Stimulated activated CD8-positive, alpha-beta memory T cell treated with anti-CD3 and anti-CD28 coated beads, Interleukin-7, amount 100 ng/mL, for 48 hours (primary cell): ENCODE data around the gene LAMTOR2.

ENCODE experiments used
- DNase-seq, 2 donors: peaks; one replicate each; pipeline ENCODE4 v3.0.0-alpha.2; 2020; ENCODE audit warnings: low read depth in 1 of 2; ENCODE audit errors: extremely low read depth in 1 of 2

The LAMTOR2 gene

DNA sequence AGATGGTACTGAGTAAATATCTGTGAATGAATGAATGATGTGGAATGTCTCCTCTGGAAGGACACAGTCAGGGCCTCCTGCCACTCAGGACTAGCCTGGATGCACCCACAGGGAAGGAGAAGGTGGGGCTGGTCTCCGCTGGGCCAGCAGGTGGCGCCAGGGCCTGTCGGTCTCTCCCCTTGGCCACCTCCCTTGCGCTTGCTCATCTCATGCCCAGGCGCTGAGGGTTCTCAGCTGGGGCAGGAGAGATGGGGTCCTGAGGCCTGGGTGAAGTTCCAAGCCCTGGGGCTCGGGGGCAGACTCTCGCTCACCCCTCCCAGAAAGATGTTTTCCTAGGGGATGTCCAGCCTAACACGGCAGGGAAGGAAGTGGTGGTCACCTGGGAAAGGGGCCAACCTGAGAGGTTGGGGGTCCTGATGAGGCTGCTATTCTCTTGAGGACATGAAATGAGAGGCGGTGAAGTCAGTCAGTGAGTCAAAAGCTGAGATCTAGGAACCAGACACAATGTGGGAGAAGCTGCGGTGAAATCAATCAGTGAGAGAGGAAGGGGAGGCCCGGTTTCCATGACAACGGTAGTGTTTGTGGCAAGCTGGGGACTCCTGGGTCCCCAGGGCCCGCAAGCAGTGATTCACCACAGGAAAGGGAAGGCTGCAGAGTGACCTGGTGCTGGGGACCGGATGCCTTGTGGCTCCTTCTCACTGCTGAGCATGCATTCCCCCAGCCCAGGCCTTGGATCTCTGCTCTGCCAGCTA, 42.2 kb downstream of the LAMTOR2 start:
- DNase-seq = peak; percentile 79 to 95

DNA sequence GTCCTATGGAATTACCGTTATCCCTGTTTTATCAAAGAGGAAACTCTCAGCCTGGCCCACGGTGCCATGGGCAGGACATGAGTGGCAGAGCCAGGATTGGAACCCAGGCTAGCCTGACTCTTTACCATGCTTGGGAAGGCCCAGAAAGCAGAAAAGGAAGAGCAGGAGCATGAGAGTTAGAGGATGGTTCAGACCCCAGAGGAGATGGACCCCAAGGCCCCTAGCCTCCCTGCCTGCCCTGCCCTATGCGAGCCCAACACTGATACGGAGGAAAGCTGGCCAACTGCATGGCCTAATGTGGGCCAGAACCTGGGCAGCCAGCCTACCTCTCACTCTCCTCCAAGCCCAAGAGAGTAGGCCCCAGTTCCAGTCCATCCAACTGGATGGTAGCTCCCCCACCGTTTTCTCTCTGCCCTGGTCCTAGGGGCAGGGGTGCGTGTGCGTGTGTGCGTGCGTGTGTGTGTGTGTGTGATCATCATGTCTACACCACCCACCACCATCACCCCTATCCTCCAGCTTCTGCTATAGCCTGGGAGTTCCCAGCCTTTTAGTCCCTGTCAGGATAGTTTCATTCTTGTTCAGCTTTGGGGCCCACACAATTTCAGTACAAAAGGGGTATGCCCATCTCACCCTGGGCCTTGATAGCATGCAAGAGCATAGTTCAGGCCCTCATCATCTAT, 43.1 kb downstream of the LAMTOR2 start:
- DNase-seq = peak; percentile 30 to 66

DNA sequence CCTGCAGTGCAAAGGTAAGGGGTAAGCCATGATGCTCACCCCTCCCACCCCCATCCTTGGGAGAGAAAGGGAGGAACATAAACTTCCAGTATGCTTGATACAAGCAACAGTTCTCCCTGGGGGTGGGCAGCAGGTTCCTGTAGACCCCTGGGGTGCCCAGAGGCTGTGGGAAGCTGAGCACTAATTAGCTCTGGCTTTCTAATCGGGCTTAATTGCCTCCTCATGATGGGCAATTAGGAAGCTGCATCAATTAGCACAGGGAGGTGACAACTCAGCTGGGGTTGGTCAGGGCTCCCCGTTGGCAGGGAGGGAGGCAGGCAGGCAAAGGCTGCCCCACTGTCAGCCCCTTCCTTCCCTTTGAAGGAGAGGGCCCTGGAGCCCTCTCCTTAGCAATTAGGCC, 44.2 kb downstream of the LAMTOR2 start:
- no peak for DNase-seq

DNA sequence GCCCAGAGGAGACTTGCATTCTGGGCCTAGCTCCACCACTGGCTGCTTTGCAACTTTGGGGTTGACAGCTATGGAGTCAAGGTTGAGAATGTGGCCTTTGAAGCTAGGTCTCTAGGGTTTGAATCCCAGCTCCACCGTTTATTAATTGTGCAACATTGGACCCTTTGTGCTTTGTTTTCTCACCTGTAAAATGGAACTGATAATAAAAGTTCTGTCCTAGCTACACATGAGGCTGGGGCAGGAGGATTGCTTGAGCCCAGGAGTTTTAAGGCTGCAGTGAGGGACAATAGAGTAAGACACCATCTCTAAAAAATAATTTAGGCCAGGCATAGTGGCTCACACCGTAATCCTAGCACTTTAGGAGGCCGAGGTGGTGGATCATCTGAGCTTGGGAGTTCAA, 44.7 kb downstream of the LAMTOR2 start:
- no peak for DNase-seq

DNA sequence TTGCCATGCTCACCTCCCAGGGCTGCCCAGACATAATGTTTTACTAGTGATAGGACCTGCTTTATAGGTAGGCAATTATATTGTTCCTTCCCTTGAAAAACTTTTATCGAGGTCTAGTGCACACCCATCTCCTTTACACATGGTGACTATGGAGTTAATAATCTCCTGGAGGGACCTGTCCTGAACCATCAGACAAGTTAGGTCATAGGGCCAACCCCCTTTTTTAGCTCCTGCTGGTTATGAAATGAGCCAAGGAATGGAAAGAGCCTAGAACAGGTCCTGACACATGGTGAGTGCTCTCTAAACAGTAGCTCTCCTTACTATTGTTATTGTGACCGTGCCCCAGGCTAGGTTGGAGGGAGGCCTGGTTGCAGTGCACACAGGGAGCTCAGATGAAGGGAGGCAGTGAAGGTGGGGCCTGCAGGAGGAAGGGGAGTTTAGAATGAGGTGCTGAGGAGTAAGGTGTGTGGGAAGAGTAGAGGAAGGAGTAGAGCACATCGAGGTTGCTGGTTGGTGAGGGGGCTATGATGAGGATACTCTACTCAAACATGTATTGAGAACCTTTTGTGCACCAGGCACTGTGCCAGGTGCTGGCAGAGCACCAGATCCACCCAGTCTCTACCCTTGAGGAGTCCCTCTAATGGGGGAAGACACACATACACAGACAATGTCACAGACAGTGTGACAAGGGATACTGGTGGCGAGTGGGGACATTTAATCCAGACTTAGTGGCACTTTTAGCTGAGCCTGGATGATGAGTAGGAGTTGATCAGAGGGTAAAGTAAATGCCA, 45.8 kb downstream of the LAMTOR2 start:
- no peak for DNase-seq

DNA sequence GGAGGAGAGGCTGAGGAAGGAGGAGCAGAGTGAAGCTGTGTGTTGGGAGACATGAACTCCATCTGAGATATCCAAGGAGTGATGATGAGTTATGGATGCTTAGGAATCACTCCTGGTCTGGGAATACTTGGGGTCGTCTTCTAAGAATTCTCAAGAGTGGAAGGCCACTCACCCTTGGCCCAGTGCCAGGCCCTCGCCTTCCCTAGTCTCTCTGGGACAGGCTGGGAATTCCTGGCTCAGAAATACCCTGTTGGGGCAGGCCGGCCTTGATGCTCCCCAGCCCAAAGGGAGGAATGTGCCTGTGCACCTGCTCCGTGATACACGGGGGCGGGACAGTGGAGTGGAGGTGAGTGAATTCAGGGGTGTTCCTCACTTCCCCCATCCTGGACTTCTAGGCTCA, 47.3 kb downstream of the LAMTOR2 start:
- DNase-seq = no peak

DNA sequence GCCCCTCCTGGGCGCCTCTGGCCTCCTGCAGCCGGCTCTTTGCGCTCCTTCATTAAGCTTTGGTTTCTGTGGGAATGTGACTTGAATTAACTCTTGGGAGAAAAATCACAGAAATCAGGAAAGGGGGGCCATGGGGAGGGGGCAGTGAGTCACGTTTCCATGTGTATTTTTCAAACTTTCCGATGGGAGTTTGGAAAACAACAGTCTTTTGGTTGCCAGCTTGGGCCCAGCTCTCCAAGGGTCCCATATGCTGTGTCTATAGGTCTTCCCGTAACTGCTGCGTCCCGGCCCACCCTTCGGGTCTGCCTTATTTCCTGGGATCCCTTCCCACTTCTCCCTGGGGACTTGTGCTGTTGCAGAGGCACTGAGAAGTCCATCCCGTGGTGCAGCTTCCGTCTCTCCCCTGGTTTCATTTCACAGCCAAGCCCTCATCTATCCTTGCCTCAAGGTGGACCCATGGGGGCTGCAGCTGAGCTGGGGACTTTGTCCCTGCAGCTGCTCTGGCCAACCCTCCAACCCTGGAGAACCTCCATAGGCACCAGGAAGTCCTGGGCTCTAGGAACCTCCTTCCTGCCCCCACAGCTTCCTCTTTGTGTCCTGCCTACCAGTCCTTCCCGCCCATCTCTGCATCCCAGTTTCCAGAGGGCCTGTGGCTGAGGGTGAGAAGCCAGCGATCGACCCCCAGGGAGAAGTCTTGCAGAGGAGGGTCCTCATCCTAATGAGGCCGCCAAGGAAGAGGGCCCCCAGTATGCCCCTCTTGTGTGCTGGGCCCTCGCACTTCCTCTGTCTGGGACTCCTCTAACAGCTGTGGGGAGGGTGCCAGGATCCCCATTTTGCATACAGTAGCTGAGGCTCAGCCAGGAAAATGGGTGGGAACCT, 48.3 kb downstream of the LAMTOR2 start:
- no peak for DNase-seq

DNA sequence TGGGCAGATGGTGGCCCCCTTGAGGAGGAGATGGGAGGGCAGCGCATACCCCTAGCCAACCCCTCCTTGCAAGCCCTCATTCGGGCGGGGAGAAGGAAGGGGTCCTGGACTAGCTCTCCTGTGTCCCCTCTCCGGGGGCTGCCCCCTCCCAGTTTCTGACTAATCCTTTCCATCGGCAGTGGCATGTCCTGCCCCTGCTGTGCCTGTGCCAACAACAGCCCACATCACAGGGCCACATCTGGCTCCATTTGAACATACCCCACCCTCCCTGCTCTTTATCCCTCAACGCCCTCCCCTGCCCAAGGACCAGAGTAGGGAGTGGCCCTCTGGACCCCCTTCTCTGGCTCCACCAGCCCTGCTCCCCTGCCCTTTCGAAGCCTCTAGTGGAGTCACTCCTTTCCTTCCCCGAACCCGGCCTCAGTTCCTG, 49.0 kb downstream of the LAMTOR2 start:
- DNase-seq = no peak

DNA sequence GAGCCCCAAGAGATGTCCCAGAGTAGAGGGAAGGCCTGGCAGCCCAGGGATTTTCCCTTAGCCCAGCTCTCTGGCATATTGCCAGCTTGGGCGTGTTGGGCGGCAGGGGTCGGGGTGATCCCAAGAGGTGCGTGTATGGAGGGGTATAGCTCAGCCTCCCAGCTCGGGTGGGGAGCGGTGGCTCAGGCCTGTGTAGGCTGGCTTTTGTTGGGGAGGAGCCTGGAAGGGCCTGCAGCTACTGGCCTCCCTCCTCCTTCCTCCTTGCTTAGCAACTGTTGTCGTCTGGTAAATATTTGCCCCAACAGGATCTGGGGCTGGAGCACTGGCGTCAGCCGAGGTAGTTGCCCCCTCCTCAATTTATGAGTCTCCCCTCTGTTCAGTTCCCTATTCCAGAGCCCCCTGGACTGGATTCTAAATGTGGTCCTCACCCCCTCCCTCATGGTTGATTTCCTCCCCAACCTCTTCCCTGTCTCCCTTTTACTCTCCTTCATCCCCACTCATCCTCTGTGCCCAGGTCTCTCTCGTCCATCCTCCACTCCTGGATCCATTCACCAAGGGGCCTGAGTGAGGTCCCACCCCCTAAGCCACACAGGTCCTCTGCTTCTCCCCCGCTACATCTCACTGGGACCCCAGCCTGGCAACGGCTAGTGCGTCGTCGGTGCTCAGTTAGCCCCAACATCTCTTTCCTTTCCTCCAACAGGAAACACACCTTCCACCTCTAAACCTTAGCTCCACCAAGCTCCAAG, 49.7 kb downstream of the LAMTOR2 start:
- DNase-seq = no peak

DNA sequence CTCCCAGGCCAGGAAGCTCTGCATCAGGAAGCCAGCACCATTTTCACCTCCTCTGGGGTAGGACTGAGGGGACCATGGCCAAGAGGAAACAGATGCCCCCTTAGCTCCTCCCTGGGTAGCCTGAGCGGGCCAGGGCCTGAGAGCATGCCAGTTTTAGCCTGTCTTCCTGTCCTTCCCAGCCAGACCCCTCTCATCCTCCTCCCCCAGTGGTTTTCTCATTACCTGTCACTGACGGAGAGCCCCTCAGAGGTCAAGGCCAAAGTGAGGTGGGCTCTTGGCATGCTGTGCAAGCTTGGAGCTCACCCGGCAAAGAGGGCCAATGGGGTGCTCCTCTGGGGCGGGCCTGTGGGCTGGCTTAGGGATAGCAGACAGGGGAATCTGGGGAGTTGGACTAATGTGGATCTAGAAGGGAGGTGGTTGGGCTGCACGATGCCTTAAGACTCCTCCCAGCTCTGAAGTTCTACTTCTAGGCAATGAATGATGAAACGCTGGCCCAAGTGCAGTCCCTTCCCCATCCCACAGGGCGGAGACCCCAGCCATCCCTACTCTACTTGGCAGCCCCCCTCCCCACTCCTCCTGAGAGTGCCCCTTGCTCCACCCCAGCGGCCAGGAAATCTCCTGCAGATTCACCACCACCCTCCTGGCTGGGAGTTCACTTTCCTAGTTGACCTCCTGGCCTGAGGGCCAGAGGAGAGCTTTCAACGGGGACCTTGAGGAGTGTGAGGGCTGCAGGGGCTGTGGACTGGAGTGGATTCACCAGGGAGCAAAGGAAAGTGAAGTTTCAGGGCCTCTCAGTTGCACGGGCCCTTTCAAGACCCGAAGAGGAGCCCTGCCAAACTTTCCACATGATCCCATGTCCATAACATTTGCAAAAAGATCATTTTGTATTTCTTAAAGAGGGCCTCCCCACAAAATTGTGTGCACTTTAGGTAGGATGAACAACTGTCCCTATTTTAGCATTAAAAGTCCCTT, 50.6 kb downstream of the LAMTOR2 start:
- DNase-seq = no peak

DNA sequence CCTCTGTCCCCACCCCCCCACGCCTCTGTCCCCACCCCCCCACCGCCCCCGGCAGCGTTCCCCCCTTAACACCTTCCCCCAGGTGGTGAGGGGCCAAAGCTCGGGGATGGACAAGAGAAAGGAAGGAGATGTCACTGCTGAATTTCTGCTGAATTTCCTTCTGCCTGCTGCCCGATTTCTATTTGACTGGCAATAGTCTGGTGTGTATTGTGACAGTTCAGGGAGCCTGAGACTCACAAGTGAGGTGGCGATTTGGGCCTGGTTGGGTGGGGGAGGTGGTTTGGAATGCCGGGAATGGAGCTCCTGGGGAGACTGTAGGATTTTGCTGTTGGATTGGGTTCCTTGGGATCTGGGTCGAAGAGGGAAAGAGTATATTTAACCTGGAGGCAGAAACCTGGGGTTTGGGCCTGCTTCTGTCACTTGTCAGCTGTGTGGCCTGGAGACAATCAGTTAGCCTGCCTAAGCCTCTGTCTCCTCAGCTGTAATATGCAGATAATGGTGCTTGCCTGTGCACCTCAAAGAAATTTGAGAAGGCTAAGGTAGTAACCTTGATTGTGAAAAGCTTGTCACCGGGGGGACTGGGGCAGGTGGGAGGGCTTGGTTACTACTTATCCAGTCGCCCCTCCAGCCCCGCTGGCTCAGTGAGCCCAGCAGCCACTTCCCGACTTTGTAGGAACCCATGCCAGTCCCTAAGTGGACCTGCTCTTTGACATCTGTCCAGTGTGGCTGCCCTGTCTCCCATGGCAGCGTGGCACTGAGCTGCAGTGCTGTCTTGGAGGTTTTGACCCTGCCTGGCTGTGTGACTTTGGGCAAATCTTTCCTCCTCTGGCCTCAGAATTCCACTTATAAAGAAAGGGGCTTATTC, 52.3 kb downstream of the LAMTOR2 start:
- DNase-seq = no peak

DNA sequence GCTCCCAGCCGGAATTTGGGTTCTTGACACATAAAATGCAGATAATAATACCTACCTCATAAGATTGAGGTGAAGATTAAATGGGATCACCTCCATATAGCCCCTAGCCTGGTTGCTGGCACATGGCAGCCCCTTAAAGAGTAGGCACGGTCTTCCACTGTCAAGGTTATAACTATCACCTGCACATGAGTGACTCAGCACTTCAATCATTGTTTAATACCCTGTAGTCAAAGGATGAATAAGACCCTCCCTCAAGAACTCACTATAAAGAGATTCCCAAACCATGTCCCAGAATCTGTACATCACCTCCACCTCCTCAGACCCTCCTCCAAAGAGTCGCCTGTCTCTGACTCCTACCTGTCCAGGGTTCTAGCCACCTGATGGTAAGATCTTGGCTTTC, 53.5 kb downstream of the LAMTOR2 start:
- DNase-seq = no peak
